Measurements from ENCODE around the gene WFS1.

Gene WFS1, protein sequence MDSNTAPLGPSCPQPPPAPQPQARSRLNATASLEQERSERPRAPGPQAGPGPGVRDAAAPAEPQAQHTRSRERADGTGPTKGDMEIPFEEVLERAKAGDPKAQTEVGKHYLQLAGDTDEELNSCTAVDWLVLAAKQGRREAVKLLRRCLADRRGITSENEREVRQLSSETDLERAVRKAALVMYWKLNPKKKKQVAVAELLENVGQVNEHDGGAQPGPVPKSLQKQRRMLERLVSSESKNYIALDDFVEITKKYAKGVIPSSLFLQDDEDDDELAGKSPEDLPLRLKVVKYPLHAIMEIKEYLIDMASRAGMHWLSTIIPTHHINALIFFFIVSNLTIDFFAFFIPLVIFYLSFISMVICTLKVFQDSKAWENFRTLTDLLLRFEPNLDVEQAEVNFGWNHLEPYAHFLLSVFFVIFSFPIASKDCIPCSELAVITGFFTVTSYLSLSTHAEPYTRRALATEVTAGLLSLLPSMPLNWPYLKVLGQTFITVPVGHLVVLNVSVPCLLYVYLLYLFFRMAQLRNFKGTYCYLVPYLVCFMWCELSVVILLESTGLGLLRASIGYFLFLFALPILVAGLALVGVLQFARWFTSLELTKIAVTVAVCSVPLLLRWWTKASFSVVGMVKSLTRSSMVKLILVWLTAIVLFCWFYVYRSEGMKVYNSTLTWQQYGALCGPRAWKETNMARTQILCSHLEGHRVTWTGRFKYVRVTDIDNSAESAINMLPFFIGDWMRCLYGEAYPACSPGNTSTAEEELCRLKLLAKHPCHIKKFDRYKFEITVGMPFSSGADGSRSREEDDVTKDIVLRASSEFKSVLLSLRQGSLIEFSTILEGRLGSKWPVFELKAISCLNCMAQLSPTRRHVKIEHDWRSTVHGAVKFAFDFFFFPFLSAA

DNA sequence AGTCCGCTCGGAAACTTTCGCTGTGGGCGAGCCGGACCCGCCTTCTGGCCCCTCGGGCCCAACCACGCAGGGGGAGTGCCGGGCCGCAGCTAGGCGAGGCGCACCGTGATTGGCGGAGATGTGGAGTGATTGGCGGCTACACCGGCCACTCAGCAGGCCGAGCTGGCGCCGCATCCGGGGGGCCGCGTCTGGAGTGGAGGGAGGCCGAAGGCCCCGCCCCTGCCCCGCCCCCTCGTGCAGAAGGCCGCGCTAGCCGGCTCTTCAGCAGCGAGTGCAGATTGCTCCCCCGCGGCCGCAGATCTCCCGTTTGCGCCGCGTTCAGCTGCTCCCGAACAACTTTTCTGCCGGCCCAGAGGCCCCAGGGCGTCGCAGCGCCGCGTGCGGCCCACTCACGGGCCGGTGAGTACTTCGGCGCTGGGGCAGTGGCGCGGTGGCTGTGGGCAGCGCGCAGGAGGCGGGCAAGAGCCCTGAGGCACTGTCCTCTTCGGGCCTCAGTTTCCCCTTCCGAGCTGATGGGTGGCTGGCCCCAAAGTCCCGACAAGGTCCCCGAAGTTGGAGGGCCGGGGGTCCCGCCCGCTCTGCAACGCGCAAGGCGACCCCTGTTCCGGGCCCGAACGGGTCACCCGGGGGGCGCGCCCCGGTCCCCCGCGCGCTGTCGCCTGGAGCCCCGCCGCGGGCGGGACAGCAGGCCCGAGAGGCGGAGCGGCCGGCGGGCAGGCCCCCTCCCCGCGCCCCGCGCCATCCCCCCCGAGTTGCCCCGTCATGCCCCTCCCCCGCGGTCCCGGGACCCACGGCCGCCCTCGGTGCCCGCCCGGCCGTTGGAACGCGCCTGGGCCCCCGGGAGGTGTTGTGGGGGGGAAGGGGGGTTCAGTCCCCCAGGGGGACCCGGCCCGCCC, at the start of gene WFS1:
TSS of gene WFS1 (plus strand) at position 235 of the 896 bp plus-strand sequence. CDS start 7,606 bp downstream, outside the sequence.
- peak; percentile 93 for DNase-seq (ENCODE audit: low spot score)

- no peak for DNase-seq (ENCODE audit: low spot score)
These were observed 48.3 kb upstream of the WFS1 start for GRCh38 chr4:6221301-6221850.

DNA sequence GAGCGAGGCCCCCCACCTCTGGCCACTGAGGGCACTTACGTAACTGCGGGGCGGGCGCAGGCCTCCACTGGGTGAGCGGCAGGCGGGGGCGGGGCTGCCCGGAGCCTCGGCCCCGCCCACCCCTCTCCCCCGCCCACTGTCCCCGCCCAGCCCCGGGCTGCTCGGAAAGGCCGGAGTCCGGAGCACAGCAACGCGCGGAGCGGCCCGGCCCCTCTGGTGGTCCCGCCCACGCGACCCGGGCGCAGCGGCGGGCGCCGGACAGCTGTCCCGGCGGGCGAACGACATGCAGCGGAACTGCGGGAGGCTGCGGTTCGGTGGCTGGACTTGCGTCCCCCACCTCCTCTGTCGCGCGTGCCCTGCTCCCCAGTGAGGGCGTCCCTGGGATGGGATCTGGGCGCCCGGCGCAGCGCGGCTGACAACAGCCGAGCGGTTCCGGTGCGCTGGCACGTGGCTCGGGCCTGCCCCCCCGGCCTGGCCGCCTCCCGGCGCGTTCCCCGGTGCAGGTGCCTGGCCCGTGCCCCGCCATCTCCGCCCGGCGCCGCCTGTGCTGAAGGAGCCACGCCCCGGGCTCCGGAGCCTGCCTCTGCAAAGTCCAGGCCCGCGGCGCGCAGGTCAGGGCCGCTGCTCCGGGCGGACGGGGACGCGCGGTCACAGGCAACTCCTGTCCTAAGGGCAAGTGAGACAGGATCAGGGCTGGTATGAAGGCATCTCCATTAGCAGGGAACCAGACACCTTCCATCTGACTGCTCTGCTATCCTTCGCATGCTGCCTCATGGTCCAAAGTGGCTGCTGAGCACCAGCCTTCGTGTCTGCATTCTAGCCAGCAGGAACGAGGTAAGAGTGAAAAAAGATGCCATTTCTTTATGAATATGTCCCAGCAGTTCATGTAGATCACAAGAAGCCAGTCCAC, 47.5 kb upstream of the WFS1 start:
- no peak for DNase-seq (ENCODE audit: low spot score)

DNA sequence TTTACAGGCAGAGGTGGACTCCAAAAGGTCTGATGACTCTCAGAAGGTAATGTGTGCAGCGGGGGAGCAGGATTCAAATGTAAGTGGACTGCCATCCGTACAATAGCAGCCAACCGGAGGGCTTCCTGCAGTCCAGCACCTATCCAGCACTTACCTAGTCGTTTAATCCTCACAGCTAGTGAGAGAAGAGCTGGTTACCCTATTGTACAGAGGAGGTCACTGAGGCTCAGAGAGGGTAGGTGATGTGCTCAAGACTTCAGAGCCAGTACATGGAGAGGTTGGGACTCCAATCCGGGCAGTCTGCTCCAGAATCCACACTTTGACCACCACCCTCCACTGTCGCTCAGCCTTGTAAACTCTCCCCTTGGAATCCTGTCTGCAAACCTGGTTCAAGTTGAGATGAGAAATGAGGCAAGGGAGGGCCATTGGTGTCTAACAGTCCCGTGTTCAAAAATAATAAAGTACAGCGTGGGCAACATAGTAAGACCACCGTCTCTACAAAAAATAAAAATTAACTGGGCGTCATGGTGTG, 46.8 kb upstream of the WFS1 start:
- DNase-seq (ENCODE audit: low spot score) = no peak

DNA sequence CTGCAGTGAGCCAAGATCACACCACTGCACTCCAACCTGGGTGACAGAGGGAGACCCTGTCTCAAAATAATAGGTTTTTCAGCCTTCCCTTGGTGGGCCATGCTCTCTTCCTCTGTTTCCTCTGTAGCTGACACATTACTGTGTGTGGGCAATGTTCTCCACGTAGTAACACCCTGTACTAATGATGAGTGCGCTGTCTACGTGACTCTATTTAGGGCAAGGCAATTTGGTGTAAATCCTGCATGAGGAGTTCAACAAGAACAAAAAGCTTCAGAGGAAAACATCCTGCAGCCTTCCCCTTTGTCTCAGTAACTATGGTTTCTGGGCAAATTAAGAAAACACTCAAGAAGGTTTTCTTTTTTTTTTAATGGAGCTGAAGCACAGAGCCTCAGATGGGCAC, 44.9 kb upstream of the WFS1 start:
- DNase-seq (ENCODE audit: low spot score) = no peak

- peak; percentile 10 for DNase-seq (ENCODE audit: low spot score)
These were observed 44.2 kb upstream of the WFS1 start for GRCh38 chr4:6225469-6225868.

DNA sequence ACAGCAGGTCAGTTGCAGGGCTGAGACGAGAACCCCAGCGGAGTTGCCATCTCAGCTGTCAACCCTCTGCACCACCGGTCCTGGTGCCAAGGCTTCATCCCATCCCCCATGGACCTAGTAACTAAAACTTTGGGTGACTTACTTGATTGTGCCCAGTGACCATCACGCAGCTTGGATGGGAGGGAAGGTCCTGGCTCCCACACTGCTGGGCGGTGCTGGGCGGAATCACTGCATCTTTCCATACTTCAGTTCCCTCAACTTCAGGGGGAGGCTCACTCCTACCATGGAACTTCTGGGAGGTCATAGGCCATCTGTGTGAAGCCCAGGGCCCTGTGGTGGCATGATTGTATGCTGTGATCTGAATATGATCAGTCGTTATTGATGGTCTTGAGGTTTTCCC, 43.1 kb upstream of the WFS1 start:
- no peak for DNase-seq (ENCODE audit: low spot score)

DNA sequence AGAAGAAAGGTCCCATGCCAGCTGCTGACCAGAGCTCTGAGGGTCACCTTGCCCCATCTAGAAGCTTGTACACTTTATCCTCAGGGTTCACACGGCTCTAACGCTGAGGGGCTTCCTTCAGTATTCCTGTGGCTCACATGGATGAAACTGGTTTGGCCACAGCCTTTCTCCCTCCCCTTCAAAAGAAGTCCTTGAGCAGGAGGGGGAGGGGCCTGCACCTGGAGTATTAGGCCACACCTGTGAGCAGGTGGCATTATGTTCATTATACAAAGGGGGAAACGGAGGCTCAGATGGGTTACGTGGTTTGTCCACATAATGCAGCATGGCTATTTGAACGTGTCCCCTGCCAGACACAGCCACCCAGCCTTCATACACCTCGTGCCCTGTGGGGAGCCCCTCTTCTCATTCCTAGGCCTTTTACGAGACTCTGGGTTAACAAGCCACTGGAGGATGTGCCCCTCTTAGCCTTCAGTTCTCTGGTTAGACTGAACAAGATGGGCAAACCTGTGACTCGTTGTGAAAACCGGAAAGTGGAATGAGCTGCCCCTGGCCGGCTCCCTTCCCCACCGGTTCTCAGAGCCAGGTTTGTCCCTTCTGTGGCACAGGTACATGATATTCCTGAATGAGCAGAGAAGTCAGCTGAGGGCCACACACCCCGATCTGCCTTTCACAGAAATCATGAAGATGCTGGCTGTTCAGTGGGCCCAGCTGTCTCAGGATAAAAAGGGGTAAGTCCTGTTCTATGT, 42.1 kb upstream of the WFS1 start:
- no peak for DNase-seq (ENCODE audit: low spot score)

DNA sequence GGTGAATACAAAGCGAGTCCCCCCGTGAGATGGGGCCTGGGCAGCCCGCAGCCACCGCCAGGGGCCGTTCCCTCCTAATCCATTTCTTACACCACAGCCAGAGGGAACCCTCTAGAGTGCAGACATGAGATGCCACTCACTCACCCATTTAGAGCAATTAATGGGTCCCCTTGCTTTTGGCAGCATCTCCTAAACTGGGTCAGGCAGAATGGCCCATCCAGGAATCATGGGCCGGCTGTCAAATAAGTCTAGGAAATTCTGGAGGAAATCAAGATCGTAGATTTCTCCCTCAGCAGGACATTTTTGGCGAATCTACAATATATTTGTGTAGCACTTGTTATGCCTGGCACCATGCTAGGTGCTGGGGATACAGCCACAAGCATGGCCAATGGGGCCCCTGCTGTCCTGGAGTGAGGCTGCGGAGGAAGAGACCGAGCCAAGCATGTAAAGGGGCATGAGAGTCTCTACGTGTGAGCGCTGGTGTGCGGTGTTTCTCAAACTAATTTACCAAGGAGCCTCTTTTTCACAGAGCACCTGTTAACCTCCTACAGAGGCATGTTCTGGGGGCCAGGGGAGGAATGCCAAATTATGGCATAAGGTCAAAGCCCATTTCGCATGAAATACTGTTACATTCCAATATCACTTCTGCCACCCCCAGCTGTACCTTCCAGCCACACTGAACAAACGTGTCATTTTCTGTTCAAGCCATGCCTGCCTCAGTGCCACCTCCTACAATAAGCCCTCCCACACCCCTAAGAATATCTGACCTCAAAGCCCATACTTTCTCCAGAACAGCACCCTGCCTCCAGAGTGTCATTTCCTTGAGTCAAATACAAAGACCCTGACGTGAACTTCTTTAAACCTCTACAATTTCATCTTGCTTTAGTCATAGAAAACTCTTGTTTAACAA, 41.2 kb upstream of the WFS1 start:
- no peak for DNase-seq (ENCODE audit: low spot score)

DNA sequence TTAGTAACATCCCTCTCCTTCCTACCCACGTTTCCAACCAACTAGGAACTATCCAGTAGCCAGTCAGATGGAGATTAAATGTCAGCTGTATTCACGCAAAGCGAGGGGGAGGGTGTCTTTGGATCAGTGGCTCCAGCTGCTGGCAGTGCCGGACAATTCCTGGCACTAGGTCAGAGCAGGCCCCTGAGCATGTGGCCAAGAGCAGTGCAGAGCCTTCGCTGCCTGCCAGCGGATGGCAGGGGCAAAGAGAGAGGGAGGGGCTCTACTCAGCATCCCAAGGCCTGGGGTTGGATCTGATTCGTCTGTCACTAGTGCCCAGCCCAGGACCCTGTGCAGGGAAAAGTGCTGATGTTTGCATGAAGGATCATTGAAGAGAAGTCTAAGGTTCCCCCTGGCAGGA, 40.6 kb upstream of the WFS1 start:
- DNase-seq (ENCODE audit: low spot score) = no peak

DNA sequence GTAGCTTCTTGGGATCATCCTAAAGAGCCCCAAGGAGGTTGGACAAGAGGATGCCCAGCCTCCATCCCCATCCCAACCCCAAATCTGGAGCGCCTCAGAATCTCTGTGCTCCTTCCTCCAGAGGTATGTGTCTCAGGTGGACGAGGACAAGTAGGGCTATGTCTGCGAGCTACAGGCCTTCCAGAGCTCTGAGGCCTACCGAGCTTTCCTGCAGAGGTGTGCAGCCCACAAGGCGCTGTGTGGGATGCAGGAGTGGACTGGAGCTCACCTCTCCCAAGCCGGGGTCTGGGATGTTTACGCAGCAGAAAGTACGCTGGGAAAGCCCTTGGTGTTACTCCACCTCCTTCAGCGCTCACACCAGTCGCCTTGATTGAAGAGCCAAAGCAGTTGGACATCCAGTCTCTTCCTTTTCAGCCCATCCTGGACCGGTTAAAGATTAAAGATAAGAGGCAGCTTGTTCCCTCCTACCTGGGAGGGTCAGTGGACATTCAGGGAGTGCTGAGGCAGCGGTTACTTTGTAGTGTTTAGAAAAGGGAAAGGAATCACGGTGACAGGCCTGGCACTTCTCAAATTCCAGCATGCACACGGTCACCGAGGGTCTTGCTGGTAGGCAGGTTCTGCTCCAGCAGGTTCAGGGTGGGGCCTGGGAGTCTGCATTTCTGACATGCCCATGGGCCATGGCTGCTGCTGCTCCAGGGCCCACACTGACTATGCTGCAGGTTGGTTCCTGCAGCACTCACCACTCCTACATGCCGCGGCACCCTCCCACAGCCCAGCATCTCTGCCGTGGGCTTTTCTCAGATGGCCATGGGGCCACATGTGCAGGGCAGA, 39.8 kb upstream of the WFS1 start:
- no peak for DNase-seq (ENCODE audit: low spot score)

DNA sequence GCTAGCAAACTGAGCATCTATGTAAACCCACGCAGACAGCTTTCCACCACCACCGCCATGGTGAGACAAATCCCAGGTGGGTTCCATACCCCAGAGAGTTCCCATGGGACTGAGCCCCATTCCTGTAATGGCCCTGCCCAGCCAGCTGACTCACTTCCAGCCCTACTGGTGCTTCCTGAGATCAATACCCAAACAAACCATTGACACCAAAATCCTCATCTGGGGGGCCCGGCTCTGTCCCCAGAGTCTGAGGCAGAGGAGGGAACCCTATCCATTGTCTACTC, 39.2 kb upstream of the WFS1 start:
- DNase-seq (ENCODE audit: low spot score) = no peak

DNA sequence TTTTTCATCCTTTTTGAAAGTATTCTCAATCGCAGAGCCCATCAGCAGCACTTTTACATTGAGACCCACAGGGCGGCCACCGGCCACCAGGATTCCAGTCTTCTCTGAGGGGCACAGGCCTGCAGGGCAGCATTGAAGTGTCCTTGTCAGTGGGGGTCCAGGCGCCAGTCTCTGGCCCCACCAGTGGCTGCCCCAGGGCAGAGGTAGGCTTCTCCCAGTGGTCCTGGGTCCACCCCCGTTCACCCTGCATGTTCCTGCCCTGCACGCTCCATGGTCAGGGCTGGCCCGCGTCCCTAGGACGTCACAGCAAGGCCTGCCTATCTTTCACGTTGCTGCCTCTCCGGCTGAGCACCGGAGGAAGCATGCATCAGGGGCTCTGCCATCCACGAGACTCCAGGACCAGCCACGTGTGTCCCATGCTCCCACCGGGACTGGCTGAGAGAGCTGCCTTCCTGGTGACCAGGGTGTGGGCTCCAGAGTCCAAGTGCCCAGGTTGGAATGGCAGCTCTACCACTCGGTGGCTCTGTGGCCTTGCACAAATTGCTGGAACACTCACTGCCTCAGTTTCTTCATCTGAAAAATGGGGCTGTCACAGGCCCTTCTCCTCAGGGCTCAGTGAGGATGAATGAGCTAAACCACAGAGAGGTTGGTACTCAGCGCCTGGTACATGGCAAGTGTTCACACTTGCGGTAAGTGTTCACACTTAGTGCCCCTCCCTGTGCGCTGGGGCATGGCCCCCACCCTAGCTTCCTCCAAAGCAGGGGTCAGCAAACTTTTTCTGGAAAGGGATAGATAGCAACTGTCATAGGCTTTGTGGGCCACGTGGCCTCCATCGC, 38.6 kb upstream of the WFS1 start:
- no peak for DNase-seq (ENCODE audit: low spot score)

DNA sequence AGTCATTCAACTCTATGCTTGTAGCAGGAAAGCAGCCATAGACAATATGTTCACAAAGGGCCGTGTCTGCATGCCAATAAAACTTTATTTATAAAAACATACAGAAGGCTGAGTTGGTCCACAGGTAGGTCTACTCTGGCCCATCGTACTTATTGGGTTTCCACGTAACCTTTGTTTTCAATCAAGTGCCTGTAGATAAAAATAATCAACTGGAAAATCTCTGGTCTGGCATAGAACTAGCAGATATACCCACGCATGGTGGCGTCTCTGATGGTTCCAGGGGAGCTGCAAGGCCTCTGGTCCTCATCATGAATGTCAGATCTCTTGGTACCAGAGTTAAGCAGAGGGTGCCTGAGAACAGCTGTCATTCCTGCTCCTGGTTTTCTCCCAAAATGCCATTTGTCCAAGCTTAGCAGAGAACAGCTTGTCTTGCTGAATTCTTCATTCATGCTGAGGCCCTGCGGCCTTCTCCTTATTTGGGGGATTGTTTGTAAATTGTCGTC, 37.9 kb upstream of the WFS1 start:
- no peak for DNase-seq (ENCODE audit: low spot score)

DNA sequence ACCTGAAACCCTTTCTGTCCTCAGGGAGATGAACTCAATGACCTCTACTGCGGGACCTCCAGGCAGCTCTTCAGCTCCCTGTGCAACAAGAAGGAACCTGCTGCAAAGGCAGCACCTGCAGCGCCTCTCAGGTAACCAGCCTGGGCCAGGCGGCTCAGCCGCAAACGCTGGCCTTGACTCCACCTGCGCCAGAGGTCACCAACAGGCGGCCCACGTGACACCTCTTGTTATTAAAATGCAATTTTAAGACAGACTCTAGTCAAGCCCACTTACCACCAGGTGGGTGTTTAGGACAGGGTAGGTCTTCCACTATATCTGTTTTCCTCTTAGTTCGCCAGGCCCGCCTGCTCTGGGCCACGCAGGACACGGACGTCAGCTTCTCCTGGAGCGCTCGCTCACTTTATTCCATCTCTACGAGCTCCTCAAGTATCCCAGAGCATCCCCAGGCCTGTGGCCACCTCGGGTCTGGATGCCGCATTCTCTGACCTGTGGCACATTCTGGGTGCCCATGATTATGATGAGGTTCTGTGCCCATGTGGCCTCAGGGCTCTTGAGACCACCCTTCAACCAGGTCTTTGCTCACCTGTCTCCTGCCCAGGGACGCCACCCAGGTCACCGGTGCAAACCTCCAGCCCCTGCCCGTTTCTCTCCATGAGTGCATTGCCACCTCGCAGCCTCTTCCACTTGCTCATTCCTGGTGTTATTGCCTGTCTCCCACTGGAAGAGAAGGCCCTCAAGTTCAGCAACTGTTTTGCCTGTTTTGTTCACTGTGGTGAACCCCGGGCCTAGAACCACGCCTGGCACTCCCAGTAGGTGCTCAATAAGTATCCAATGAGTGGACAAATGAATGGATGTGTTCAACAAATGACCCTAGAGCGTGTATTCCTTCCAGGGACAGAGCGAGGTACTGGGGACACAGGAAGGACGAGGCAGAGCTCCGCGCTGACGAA, 36.5 kb upstream of the WFS1 start:
- DNase-seq (ENCODE audit: low spot score) = no peak

DNA sequence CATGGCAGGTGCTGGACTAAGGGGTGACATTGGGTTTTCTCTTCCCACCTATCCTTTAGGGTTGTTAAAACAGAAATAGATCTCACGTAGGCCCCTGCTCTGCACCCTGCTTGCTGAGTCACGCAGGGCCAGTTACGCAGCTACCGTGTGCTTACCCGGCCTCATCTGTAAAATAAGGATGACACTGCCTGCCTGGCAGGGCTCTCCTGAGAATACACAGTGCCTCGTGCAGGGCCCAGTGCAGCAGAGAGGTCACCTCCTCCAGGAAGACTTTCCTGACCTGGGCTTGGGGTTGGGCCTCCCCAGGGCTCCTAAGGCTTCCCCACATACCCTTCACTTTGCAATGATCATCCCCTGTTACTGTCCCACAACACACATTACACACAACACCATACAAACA, 35.7 kb upstream of the WFS1 start:
- DNase-seq (ENCODE audit: low spot score) = no peak

All from kidney capillary endothelial cell (primary cell).